22Rv1 (cell line): Measurements from ENCODE around the gene GAK.

ENCODE experiments used
- CTCF ChIP-seq: fragments of 450-650 bp; IDR thresholded peaks from 2 replicates; pipeline ENCODE4 v1.5.1; 2017; ENCODE audit warnings: mild to moderate bottlenecking
- ZFX ChIP-seq: fragments of 450-650 bp; IDR thresholded peaks from 2 replicates; pipeline ENCODE4 v1.6.1; 2017; ENCODE audit warnings: antibody characterized with exemption, borderline replicate concordance

- TF ChIP-seq CTCF (no peak), ZFX (no peak)
These were observed 32.0 kb downstream of the GAK start for GRCh38 chr4:900073-900472.
